Measurements from ENCODE around the gene MADD. TPM values are rescaled to one million over a fixed set of nuclear protein-coding genes. Genes with fewer than 3 reads are reported as not detected.
"Not testable (repeated sequence)": the region's sequence is repeated elsewhere in the genome, so short reads cannot be mapped to it uniquely, and the experiment has no call there.

The MADD gene
- total RNA-seq, 1 experiment from 2014 or later: 24.8 TPM

GRCh38 chr11:47332791-47333525, 63.0 kb downstream of the MADD start:
- Mint-ChIP-seq H3K4me3 (ENCODE audit: unreplicated experiment) (no peak overlapping the region), H3K27ac (ENCODE audit: low read depth, unreplicated experiment) (no peak overlapping the region), H3K4me1 (ENCODE audit: insufficient read depth, unreplicated experiment) (no peaks in the 10 kb centered on the region), H3K9me3 (ENCODE audit: unreplicated experiment) (no peaks in the 10 kb centered on the region), H3K27me3 (ENCODE audit: insufficient read depth, unreplicated experiment) (no peaks in the 10 kb centered on the region), H3K36me3 (ENCODE audit: insufficient read depth, unreplicated experiment) (peaks cover 15% of the 10 kb centered on the region)
- POLR2A ChIA-PET: interaction anchor here (0.6 kb wide), 1 partner anchor 348 kb away, joined by 4 read pairs; no protein-coding TSS in a partner anchor
- intact Hi-C loops (cut with micrococcal nuclease): no loop called here
- TF ChIP-seq CTCF (IDR thresholded peaks at IDR 0.05; ENCODE audit: unreplicated experiment): no peak
- BruUV-seq (replicated peaks): no TSS peak
- CTCF ChIA-PET: interaction anchor here (0.7 kb wide), 1 partner anchor 161 kb away, joined by 3 read pairs; no protein-coding TSS in a partner anchor
- no peak for DNase-seq (ENCODE audit: unreplicated experiment)

- no peaks in the 10 kb centered on the region for H3K9me3 Mint-ChIP-seq (ENCODE audit: unreplicated experiment)
- no TSS peak for BruUV-seq (replicated peaks)
- ChIA-PET POLR2A (interaction anchor here (0.6 kb wide), 1 partner anchor 348 kb away, joined by 4 read pairs; no protein-coding TSS in a partner anchor), CTCF (interaction anchor here (0.8 kb wide), 1 partner anchor 41 kb away, joined by 3 read pairs; no protein-coding TSS in a partner anchor)
- no peaks in the 10 kb centered on the region for H3K4me1 Mint-ChIP-seq (ENCODE audit: insufficient read depth, unreplicated experiment)
- H3K36me3 Mint-ChIP-seq (ENCODE audit: insufficient read depth, unreplicated experiment): peaks cover 11% of the 10 kb centered on the region
- no peak overlapping the region for H3K27ac Mint-ChIP-seq (ENCODE audit: low read depth, unreplicated experiment)
- intact Hi-C loops (cut with micrococcal nuclease): no loop called here
- DNase-seq (ENCODE audit: unreplicated experiment): no peak
- no peak overlapping the region for H3K4me3 Mint-ChIP-seq (ENCODE audit: unreplicated experiment)
- TF ChIP-seq CTCF (IDR thresholded peaks at IDR 0.05; ENCODE audit: unreplicated experiment): no peak
- H3K27me3 Mint-ChIP-seq (ENCODE audit: insufficient read depth, unreplicated experiment): no peaks in the 10 kb centered on the region
These were observed 63.6 kb downstream of the MADD start for GRCh38 chr11:47333526-47333845.

DNA sequence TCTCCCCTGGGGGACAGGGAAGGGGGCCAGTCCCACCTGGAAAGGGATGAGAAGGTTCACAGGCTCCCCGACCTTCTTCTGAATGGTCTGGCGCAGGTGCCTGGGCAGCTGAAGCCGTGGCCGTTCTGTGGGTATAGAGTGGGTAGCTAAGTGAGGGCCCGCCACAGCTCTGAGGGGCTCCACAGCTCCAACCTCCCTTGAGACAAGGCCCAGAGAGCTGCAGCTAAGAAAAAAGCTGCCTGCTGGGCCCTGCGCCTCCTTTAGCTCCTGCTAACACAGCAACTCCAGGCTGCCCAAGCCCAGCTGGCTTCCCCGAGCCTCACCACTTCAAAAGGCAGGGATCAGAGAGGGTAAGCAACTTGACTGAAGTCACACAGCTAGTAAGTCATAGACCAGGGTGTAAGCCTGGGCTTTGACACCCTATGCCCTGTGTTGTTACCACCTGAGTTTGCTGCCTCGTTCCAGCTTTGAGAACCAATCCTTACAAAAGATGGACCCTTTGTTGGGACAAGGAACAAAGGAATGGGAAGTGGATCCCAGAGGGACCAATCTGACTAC, 64.0 kb downstream of the MADD start:
- Mint-ChIP-seq H3K9me3 (ENCODE audit: unreplicated experiment) (no peaks in the 10 kb centered on the region), H3K27me3 (ENCODE audit: insufficient read depth, unreplicated experiment) (no peaks in the 10 kb centered on the region), H3K36me3 (ENCODE audit: insufficient read depth, unreplicated experiment) (peaks cover 11% of the 10 kb centered on the region), H3K27ac (ENCODE audit: low read depth, unreplicated experiment) (no peak overlapping the region), H3K4me1 (ENCODE audit: insufficient read depth, unreplicated experiment) (no peaks in the 10 kb centered on the region), H3K4me3 (ENCODE audit: unreplicated experiment) (no peak overlapping the region)
- ChIA-PET CTCF (interaction anchor here (0.6 to 0.8 kb wide), 2 partner anchors 20 to 40 kb away, joined by 3 read pairs; no protein-coding TSS in a partner anchor), POLR2A (interaction anchor here (0.6 kb wide), 1 partner anchor 347 kb away, joined by 4 read pairs; no protein-coding TSS in a partner anchor)
- no TSS peak for BruUV-seq (replicated peaks)
- DNase-seq (ENCODE audit: unreplicated experiment): no peak
- no peak for TF ChIP-seq CTCF (IDR thresholded peaks at IDR 0.05; ENCODE audit: unreplicated experiment)
- intact Hi-C loops (cut with micrococcal nuclease): no loop called here

DNA sequence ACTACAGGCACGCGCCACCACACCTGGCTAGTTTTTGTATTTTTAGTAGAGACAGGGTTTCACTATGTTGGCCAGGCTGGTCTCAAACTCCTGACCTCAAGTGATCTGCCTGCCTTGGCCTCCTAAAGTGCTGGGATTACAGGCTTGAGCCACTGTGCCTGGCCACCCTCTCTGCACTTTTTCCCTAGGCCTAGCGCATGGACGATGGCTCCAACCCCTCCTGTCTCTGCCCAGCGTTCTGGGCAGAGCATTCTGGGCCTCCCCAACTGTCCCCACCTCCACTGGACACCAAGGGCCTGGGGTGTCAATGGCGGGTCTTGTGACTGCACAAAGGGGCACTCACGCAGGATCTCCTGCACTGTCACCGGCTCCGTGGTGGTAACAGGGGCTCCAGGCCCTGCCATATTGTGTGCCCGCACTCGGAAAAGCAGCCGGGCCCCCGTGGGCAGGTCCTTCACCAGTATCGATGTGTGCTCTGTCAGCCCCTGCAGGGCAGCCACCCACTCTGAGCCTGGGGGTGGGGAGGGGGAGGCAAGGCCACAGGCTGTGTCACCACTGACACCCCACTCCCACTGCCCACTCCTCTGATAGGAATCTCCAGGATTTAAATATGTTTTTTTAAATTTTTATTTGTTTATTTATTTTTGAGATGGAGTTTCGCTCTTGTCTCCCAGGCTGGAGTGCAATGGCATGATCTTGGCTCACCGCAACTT, 64.9 kb downstream of the MADD start:
- intact Hi-C loops (cut with micrococcal nuclease); H3K27me3 Mint-ChIP-seq (ENCODE audit: insufficient read depth, unreplicated experiment); H3K9me3 Mint-ChIP-seq (ENCODE audit: unreplicated experiment); BruUV-seq (replicated peaks); H3K4me3 Mint-ChIP-seq (ENCODE audit: unreplicated experiment); DNase-seq (ENCODE audit: unreplicated experiment); H3K4me1 Mint-ChIP-seq (ENCODE audit: insufficient read depth, unreplicated experiment); H3K27ac Mint-ChIP-seq (ENCODE audit: low read depth, unreplicated experiment): not testable (repeated sequence)
- H3K36me3 Mint-ChIP-seq (ENCODE audit: insufficient read depth, unreplicated experiment): peaks cover 10% of the 10 kb centered on the region
- ChIA-PET CTCF (interaction anchor here (0.6 kb wide), 1 partner anchor 20 kb away, joined by 3 read pairs; no protein-coding TSS in a partner anchor), POLR2A (interaction anchor here (0.6 kb wide), 1 partner anchor 9 kb away, joined by 3 read pairs; no protein-coding TSS in a partner anchor)
